Retinal pigment epithelial cell (primary cell): ENCODE data around the gene XBP1.

Experiments
- DNase-seq: peaks from one replicate; pipeline ENCODE4 v3.0.0-alpha.2; 2010; ENCODE audit warnings: low read depth
- H3K4me3 ChIP-seq: 2 replicates; pipeline ENCODE4 v1.5.1; 2011; ENCODE audit warnings: mild to moderate bottlenecking, low read length, control low read depth, moderate library complexity
- TF ChIP-seq, protein P1 (sequence below): conservative IDR thresholded peaks from 2 replicates; pipeline ENCODE4 v1.5.1; 2011; ENCODE audit warnings: low read depth, low read length, control low read depth, inconsistent platforms

The XBP1 gene

DNA sequence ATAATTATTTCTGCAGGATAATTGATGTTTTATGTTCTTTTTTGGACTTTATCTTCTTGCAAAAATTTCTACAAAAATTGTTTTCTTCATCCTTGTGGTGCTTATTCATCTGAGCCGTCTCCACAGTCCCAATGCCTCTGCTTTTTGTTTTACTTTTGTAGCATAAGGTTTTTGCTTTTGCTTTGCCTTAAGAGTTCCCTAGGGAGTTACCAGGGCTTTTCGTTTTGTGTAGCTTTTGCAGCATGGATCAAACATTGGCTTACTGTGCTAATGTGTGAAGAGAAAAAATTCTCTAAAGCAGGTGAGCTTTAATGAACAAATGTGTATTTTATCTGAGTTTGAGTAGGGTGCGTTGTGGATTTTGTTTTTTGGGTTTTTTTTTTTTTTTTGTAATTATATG is 11.8 kb downstream of the XBP1 start:
- H3K4me3 ChIP-seq: no peak overlapping the region
- no peak for DNase-seq
- TF ChIP-seq, protein P1, sequence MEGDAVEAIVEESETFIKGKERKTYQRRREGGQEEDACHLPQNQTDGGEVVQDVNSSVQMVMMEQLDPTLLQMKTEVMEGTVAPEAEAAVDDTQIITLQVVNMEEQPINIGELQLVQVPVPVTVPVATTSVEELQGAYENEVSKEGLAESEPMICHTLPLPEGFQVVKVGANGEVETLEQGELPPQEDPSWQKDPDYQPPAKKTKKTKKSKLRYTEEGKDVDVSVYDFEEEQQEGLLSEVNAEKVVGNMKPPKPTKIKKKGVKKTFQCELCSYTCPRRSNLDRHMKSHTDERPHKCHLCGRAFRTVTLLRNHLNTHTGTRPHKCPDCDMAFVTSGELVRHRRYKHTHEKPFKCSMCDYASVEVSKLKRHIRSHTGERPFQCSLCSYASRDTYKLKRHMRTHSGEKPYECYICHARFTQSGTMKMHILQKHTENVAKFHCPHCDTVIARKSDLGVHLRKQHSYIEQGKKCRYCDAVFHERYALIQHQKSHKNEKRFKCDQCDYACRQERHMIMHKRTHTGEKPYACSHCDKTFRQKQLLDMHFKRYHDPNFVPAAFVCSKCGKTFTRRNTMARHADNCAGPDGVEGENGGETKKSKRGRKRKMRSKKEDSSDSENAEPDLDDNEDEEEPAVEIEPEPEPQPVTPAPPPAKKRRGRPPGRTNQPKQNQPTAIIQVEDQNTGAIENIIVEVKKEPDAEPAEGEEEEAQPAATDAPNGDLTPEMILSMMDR: no peak

DNA sequence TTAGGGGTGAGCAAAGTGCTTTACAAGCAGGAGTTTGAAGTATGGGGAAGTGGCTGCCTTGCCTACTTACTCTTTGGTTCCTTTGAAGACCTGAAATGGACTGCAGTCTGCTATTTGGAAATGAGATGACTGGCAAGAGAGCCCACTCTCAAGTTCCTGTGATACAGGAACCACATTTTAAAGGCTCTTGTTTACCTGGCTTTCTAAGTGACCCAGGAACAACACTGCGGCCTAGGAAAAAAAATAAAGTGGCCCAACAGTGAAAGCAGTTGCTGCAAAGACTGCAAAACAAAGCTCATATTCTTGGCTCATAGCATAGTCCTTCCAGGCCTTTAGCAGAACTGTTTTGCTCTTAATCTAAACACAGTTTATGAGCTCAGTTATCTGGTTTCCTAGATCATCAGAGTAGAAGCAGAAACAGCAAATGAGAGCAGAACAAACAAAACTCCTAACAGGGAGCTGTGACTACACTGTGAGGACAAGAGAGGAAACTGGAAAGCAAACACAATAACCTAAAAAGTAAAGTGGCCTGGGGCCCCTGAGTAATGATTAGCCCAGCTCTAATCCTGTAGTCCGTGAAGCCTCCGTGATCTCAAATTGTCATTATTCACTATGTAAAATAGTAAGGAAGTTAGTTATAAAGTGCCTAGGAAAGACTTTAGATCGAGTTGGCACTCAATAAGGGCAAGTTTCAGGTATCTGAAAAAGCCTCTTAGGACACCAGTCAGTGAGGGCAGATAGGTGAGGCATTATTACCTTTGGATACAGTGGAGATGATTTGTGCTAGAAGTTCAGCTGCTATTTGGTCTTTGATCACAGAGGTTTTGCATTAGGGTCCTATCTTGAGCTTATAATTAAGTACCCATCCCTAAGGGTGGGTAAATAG is 16.3 kb downstream of the XBP1 start:
- H3K4me3 ChIP-seq: no peak overlapping the region
- no peak for DNase-seq
- TF ChIP-seq, protein P1: no peak

DNA sequence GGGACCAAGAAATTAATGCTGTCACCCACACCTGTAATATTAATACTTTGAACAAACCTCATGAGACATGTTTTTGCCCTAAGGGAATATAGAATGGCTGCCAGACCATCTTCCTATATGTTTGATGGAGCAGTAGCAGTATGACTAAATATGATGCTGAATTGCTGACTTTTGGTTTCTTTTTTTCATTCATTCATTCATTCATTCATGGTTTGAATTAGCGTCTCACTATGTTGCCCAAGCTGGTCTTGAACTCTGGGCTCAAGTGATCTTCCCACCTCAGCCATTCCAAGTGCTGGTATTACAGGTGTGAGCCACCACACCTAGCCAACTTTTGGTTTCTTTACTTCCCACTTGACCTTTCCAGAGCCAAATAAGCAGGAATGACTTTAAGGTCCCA is 20.1 kb downstream of the XBP1 start:
- TF ChIP-seq, protein P1: no peak
- H3K4me3 ChIP-seq: no peak overlapping the region
- no peak for DNase-seq

DNA sequence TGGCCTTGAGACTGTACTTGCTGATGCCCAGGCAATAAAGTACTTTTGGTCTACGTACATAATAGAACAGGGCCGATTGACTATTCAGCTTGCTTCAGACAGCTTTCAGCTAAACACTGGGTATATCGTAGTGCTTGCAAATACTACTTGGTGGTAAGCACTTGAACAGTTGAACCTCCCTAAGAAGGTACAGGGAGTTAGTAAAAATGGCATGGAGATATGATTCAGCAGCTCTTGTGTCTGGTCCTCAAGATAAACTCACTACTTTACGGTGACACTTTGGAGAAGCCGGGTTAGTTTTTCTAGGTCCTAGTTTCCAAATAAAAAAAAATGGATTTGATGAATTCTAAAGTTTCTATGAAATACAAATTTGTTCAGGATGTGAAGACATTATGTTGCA is 20.5 kb downstream of the XBP1 start:
- TF ChIP-seq, protein P1: no peak
- H3K4me3 ChIP-seq: no peak overlapping the region
- no peak for DNase-seq

DNA sequence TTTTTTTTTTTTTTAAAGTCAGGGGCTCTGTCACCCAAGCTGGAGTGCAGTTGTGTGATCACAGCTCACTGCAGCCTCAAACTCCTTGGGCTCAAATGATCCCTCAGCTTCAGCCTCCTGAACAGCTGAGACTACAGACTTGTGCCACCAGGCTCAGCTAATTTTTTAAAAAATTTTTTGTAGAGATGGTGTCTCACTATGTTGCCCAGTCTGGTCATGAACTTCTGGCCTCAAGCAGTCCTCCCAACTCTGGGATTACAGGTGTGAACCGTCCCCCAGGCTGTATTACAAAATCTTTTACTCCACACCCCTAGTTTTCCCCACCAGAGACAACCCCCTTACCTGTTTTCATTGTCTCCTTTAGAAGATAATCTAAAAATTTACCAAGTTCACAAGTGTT is 26.0 kb downstream of the XBP1 start:
- TF ChIP-seq, protein P1: no peak
- no peak for DNase-seq
- no peak overlapping the region for H3K4me3 ChIP-seq

DNA sequence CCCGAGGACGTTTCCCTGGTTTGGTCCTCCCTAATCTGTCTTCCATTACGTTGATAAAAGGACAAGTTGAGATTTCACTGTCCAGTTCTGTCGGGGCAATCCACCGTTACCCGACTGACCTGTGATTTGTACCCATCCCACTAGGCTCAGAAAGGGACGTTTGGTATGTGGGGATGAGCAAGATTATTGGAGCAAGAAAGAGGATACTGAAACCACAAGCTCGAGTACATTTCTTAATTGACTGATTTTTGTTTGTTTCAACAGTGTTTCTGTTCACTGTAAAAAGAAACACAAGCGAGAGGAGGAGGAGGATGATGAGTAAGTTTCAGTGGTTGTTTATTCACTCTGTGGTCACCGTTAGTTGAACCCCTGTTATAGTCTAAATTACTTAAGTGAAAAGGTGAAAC is 26.9 kb downstream of the XBP1 start:
- TF ChIP-seq, protein P1: no peak
- H3K4me3 ChIP-seq: peak overlapping the region; percentile 70
- no peak for DNase-seq

DNA sequence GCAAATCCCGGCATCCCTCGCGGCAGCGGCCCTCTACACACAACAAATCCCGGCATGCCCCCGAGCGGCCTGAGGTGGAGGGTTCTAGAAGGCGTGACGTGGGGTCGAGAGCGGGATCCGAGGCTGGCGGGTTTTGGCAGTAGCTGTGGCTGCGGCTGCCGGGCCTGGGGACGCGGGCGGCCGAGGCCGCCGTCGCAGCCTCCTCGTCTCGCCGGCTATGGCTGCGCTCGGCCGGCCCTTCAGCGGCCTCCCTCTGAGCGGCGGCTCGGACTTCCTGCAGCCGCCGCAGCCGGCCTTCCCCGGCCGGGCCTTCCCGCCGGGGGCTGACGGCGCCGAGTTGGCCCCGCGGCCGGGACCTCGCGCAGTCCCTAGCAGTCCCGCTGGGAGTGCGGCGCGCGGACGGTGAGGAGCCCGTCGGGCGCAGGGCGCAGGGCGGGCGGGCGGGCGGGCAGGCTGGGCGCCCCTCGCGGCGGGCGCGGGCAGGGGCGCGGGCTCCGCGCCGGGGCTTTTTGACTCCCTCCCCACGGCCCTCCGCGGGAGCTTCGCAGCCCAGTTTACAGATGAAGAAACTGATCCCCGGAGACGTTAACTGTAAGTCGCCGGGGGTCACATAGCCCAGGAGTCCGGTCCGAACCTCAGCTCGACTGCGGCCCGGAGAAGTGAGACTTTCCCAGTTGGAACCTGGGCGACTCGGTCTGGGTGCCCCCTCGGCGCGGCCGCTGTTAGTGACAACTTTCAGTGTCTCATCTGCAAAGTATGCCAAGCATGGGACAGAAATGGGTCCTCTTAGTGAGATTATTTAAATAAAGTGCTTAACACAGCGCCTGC is 27.5 kb downstream of the XBP1 start, which contains the start of gene CCDC117:
TSS of gene CCDC117 (plus strand) at position 63 of the 828 bp plus-strand sequence. CDS start at position 218, 155 bp downstream.
- peak within 1 kb of the TSS; percentile 70 for H3K4me3 ChIP-seq
- DNase-seq: peak; percentile 88
- TF ChIP-seq, protein P1: no peak
